ENCODE data around the gene ZNF384. TPM values are rescaled to one million over a fixed set of nuclear protein-coding genes. Genes with fewer than 3 reads are reported as not detected.

Gene ZNF384
- total and polyA plus RNA-seq, 2 of the 8 experiments (the other 6 are each of a cell fraction or from before 2014, with no cell fraction given): 59.0 to 59.6 TPM

- no peak for TF ChIP-seq POLR2A (IDR thresholded peaks at IDR 0.05; ENCODE audit: control extremely low read depth in 1 of 2, low read depth in 2 of 2, low read length in 2 of 2)
- TF ChIP-seq KDM5A (IDR thresholded peaks at IDR 0.05; ENCODE audit: low read length): no peak
- no peak for TF ChIP-seq HDAC2 (IDR thresholded peaks at IDR 0.05; ENCODE audit: borderline replicate concordance in 1 of 2, low read depth in 2 of 2, low read length in 2 of 2)
- no peak for TF ChIP-seq MAFK (IDR thresholded peaks at IDR 0.05; ENCODE audit: low read depth, low read length)
These were observed 53.8 kb downstream of the ZNF384 start (continued) for GRCh38 chr12:6635375-6635855.

Data from H1 (cell line).